Karpas-422 (cell line): ENCODE data around the gene IPO11. TPM values are rescaled to one million over a fixed set of nuclear protein-coding genes. Genes with fewer than 3 reads are reported as not detected.

Experiments
- DNase-seq: peaks from one replicate; pipeline ENCODE4 v3.0.0-alpha.2; 2015
- H2AFZ ChIP-seq: fragments of 200-600 bp; sonication (generic); 2 replicates; pipeline ENCODE4 v1.6.1; 2014; ENCODE audit warnings: antibody characterized with exemption, low read length, mixed read lengths
- H3K27ac ChIP-seq: fragments of 200-600 bp; sonication (generic); 2 replicates; pipeline ENCODE4 v1.5.1; 2014; ENCODE audit warnings: mild to moderate bottlenecking, low read length, moderate library complexity
- H3K27me3 ChIP-seq: fragments of 200-600 bp; sonication (generic); 2 replicates; pipeline ENCODE4 v1.6.1; 2014; ENCODE audit warnings: low read length, mixed read lengths
- H3K36me3 ChIP-seq: fragments of 200-600 bp; sonication (generic); 2 replicates; pipeline ENCODE4 v1.6.1; 2014; ENCODE audit warnings: low read length, mixed read lengths; ENCODE audit not compliant: insufficient read depth
- H3K4me1 ChIP-seq: fragments of 200-600 bp; sonication (generic); 2 replicates; pipeline ENCODE4 v1.6.1; 2014; ENCODE audit warnings: mild to moderate bottlenecking, low read length, mixed read lengths
- H3K4me2 ChIP-seq: fragments of 200-600 bp; sonication (generic); 2 replicates; pipeline ENCODE4 v1.6.1; 2014; ENCODE audit warnings: low read length, low read depth, mild to moderate bottlenecking; ENCODE audit not compliant: poor library complexity, severe bottlenecking
- H3K4me3 ChIP-seq: fragments of 200-600 bp; sonication (generic); 2 replicates; pipeline ENCODE4 v1.5.1; 2014; ENCODE audit warnings: mild to moderate bottlenecking, antibody characterized with exemption, low read length, mixed read lengths
- H3K79me2 ChIP-seq: fragments of 200-600 bp; sonication (generic); 2 replicates; pipeline ENCODE4 v1.6.1; 2014; ENCODE audit warnings: mild to moderate bottlenecking, low read length, mixed read lengths
- H3K9ac ChIP-seq: fragments of 200-600 bp; sonication (generic); 2 replicates; pipeline ENCODE4 v1.6.0; 2014; ENCODE audit warnings: low read length
- H3K9me2 ChIP-seq: fragments of 200-600 bp; sonication (generic), shearing (Covaris generic); replicated peaks from 2 replicates; pipeline ENCODE4 v1.6.0; 2014; ENCODE audit warnings: mild to moderate bottlenecking, low read length, moderate library complexity; ENCODE audit not compliant: insufficient read depth
- H3K9me3 ChIP-seq: fragments of 300-700, 200-600 bp; sonication (generic); 2 replicates; pipeline ENCODE4 v1.6.1; 2014; ENCODE audit warnings: low read length, mixed read lengths
- H4K20me1 ChIP-seq: fragments of 200-600 bp; sonication (generic); 2 replicates; pipeline ENCODE4 v1.6.1; 2014; ENCODE audit warnings: mild to moderate bottlenecking, antibody characterized with exemption, low read length, low read depth; ENCODE audit not compliant: insufficient read depth
- total RNA-seq: library from RNA; depleted of rRNA; stranded (reverse); fragments of >200 nt; shearing (Covaris generic); gene quantifications from 2 replicates; pipeline ENCODE4 v1.2.3, GENCODE V29; 2014; ENCODE audit warnings: low replicate concordance; rRNA removed

IPO11 gene
- total RNA-seq = 16.2 and 31.5 TPM in 2 replicates

GRCh38 chr5:62412549-62413329 is at the start of gene IPO11:
TSS of gene IPO11 (plus strand) at chr5:62412763. CDS start at chr5:62437280, 24,517 bp downstream.
- peak within 1 kb of the TSS; percentile 34 for H3K27ac ChIP-seq
- H3K36me3 ChIP-seq = peaks cover 3% of the 10 kb centered on the region; the same call in 1 of the 2 replicates
- H3K4me2 ChIP-seq = peak within 1 kb of the TSS; percentile 98
- peaks cover 21% of the 10 kb centered on the region for H3K4me1 ChIP-seq
- peak within 1 kb of the TSS; percentile 85 for H3K4me3 ChIP-seq
- H3K9ac ChIP-seq = peak within 1 kb of the TSS; percentile 81
- H3K27me3 ChIP-seq = no peaks in the 10 kb centered on the region
- no peaks in the 10 kb centered on the region for H3K9me2 ChIP-seq
- H2AFZ ChIP-seq = peak within 1 kb of the TSS; percentile 72
- no peaks in the 10 kb centered on the region for H3K9me3 ChIP-seq
- H4K20me1 ChIP-seq = peaks cover 9% of the 10 kb centered on the region; the same call in 1 of the 2 replicates
- peaks cover 51% of the 10 kb centered on the region for H3K79me2 ChIP-seq
- peak; percentile 100 for DNase-seq

DNA sequence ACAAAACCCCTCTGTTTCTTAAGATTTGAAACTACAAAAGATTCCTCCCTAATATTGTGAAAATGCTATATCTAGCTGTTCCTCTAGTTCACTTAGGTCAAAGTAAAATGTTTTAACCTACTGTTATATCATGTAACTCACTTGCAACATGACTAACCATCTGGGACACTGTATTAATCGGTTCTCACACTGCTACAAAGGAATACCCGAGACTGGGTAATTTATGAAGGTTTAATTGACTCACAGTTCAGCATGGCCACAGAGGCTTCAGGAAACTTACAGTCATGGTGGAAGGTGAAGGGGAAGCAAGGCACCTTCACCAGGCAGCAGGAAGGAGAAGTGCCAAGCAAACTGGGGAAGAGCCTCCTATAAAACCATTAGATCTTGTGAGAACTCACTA is 43.5 kb upstream of the IPO11 start:
- Histone ChIP-seq H3K9me3 (no peaks in the 10 kb centered on the region), H3K27ac (no peak overlapping the region), H3K36me3 (peaks cover 45% of the 10 kb centered on the region), H3K27me3 (no peaks in the 10 kb centered on the region), H3K9me2 (no peaks in the 10 kb centered on the region), H3K79me2 (peaks cover 13% of the 10 kb centered on the region), H4K20me1 (no peaks in the 10 kb centered on the region), H3K4me3 (no peak overlapping the region), H2AFZ (no peak overlapping the region), H3K4me2 (no peak overlapping the region), H3K4me1 (no peaks in the 10 kb centered on the region), H3K9ac (no peak overlapping the region)
- no peak for DNase-seq

- Histone ChIP-seq H3K79me2 (peaks cover 5% of the 10 kb centered on the region), H3K27me3 (no peaks in the 10 kb centered on the region), H4K20me1 (no peaks in the 10 kb centered on the region), H3K36me3 (peaks cover 32% of the 10 kb centered on the region; the same call in 1 of the 2 replicates), H3K27ac (no peak overlapping the region), H3K9me3 (no peaks in the 10 kb centered on the region), H3K9ac (no peak overlapping the region), H2AFZ (no peak overlapping the region), H3K4me3 (no peak overlapping the region), H3K4me1 (no peaks in the 10 kb centered on the region), H3K4me2 (no peak overlapping the region), H3K9me2 (no peaks in the 10 kb centered on the region)
- no peak for DNase-seq
These were observed 41.2 kb upstream of the IPO11 start for GRCh38 chr5:62371409-62371808.

GRCh38 chr5:62372600-62372999 is 40.0 kb upstream of the IPO11 start:
- no peaks in the 10 kb centered on the region for H4K20me1 ChIP-seq
- no peaks in the 10 kb centered on the region for H3K9me2 ChIP-seq
- no peak overlapping the region for H2AFZ ChIP-seq
- peaks cover 5% of the 10 kb centered on the region for H3K79me2 ChIP-seq
- no peak overlapping the region for H3K4me2 ChIP-seq
- DNase-seq = no peak
- peaks cover 36% of the 10 kb centered on the region; the same call in 1 of the 2 replicates for H3K36me3 ChIP-seq
- H3K9me3 ChIP-seq = no peaks in the 10 kb centered on the region
- no peak overlapping the region for H3K9ac ChIP-seq
- H3K4me1 ChIP-seq = no peaks in the 10 kb centered on the region
- no peaks in the 10 kb centered on the region for H3K27me3 ChIP-seq
- no peak overlapping the region for H3K4me3 ChIP-seq
- no peak overlapping the region for H3K27ac ChIP-seq

DNA sequence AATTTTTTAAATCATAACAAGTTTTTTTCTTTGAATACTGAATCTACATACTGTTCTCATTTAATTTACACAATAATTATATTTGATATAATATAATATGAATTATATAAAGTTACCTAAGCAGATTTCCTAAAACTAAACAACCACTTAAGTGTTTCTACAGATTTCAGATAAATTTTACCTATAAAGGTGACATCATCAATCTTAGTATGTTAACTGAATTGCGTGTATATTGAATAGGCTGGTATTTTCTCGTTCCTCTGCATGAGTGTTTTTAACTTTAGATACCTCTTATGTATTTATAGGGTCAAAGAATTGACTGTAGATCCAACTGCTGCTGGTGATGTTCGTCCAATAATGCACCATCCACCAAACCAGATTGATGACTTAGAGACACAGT is 39.2 kb upstream of the IPO11 start:
- Histone ChIP-seq H3K27me3 (no peaks in the 10 kb centered on the region), H3K79me2 (peaks cover 5% of the 10 kb centered on the region), H3K9me3 (no peaks in the 10 kb centered on the region), H3K9ac (no peak overlapping the region), H3K4me1 (no peaks in the 10 kb centered on the region), H3K4me2 (no peak overlapping the region), H3K4me3 (no peak overlapping the region), H3K36me3 (peaks cover 44% of the 10 kb centered on the region), H3K27ac (no peak overlapping the region), H3K9me2 (no peaks in the 10 kb centered on the region), H4K20me1 (no peaks in the 10 kb centered on the region), H2AFZ (no peak overlapping the region)
- no peak for DNase-seq

DNA sequence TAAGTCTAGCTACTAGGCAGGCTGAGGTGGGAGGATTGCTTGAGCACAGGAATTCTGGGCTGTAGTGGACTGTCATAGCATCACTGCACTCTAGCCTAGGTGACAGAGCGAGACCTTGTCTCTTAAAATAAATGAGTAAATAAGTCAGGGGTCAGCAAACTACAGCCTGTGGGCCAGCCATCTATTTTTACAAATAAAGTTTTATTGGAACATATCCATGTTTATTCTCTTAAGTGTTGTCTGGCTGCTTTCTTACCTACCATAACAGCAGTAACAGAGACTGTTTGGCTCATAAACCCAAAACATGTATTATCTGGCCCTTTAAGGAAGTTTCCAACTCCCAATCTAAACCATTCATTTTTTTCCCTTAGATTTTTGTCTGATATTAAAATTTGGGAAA is 38.5 kb upstream of the IPO11 start:
- Histone ChIP-seq H3K9me3 (no peaks in the 10 kb centered on the region), H3K79me2 (peaks cover 5% of the 10 kb centered on the region), H3K9me2 (no peaks in the 10 kb centered on the region), H3K4me2 (no peak overlapping the region), H3K36me3 (peaks cover 50% of the 10 kb centered on the region), H3K27ac (no peak overlapping the region), H3K27me3 (no peaks in the 10 kb centered on the region), H4K20me1 (no peaks in the 10 kb centered on the region), H3K4me3 (no peak overlapping the region), H2AFZ (no peak overlapping the region), H3K4me1 (no peaks in the 10 kb centered on the region), H3K9ac (no peak overlapping the region)
- no peak for DNase-seq

- H4K20me1 ChIP-seq = no peaks in the 10 kb centered on the region
- peaks cover 46% of the 10 kb centered on the region for H3K36me3 ChIP-seq
- H3K9ac ChIP-seq = no peak overlapping the region
- no peak overlapping the region for H3K4me2 ChIP-seq
- no peak for DNase-seq
- H3K79me2 ChIP-seq = peaks cover 5% of the 10 kb centered on the region
- no peak overlapping the region for H3K4me3 ChIP-seq
- no peaks in the 10 kb centered on the region for H3K9me2 ChIP-seq
- no peak overlapping the region for H2AFZ ChIP-seq
- H3K4me1 ChIP-seq = no peaks in the 10 kb centered on the region
- no peak overlapping the region for H3K27ac ChIP-seq
- H3K9me3 ChIP-seq = no peaks in the 10 kb centered on the region
- H3K27me3 ChIP-seq = no peaks in the 10 kb centered on the region
These were observed 36.9 kb upstream of the IPO11 start for GRCh38 chr5:62375627-62376026.

DNA sequence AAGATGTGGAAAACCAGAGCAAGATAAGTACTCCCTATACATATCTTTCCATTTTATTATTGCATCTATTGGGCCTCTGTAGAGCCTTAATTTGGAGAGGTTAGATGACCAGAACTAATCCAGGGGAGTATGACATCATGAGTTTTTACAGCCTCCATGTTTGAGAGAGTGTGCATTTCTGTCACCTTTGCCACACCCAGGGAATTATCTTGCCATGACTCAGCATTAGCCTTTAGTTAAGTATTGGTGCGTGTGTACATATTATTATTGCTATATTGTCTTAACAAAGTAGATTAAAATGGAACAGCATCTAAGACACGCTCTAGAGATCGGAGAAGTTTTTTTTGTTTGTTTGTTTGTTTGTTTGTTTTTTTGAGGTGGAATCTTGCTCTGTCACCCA is 36.5 kb upstream of the IPO11 start:
- Histone ChIP-seq H3K27ac (no peak overlapping the region), H4K20me1 (no peaks in the 10 kb centered on the region), H3K27me3 (no peaks in the 10 kb centered on the region)

More for the DNA sequence above, 36.5 kb upstream of the IPO11 start:
- Histone ChIP-seq H3K4me1 (no peaks in the 10 kb centered on the region), H3K9ac (no peak overlapping the region), H2AFZ (no peak overlapping the region), H3K4me3 (no peak overlapping the region), H3K4me2 (no peak overlapping the region), H3K79me2 (peaks cover 5% of the 10 kb centered on the region), H3K9me3 (no peaks in the 10 kb centered on the region), H3K9me2 (no peaks in the 10 kb centered on the region), H3K36me3 (peaks cover 50% of the 10 kb centered on the region)
- no peak for DNase-seq
